H1 (cell line): ENCODE results near the gene LARP4. TPM values are rescaled to one million over a fixed set of nuclear protein-coding genes. Genes with fewer than 3 reads are reported as not detected.

Source experiments
- CTCF ChIA-PET: fragments of 300-600 bp; sonication (Branson Sonifier 250); formaldehyde crosslinking; loops from one replicate; lab custom pipeline; 2021; ENCODE audit not compliant: partially characterized antibody; lab: Charles Lee
- POLR2A ChIA-PET: fragments of 300-600 bp; sonication (Branson Sonifier 250); formaldehyde crosslinking; loops from one replicate; lab custom pipeline; 2021; ENCODE audit warnings: inconsistent platforms; ENCODE audit not compliant: partially characterized antibody; lab: Charles Lee
- DNase-seq, 2 experiments: peaks; one replicate each; pipeline versions ENCODE4 v3.0.0 to v3.0.0-alpha.2; 2010 to 2022; ENCODE audit warnings: low spot score in 2 of 2, low read depth in 1 of 2, mixed read lengths in 1 of 2
- FAIRE-seq: peaks from 2 replicates; lab custom pipeline; 2011; peaks lifted over from hg19 to GRCh38; lab: Jason Lieb, UNC
- H2AFZ ChIP-seq: 2 replicates; pipeline ENCODE4 v1.8.1; 2012; ENCODE audit warnings: low read length, inconsistent platforms
- H2AK5ac ChIP-seq: 2 replicates; pipeline ENCODE4 v1.6.1; 2013; ENCODE audit warnings: low read depth, low read length
- H2BK120ac ChIP-seq: replicated peaks from 2 replicates; pipeline ENCODE3; 2013; ENCODE audit warnings: low read depth, low read length, inconsistent platforms
- H2BK12ac ChIP-seq: 2 replicates; pipeline ENCODE4 v1.6.1; 2013; ENCODE audit warnings: low read depth, low read length
- H2BK15ac ChIP-seq: 2 replicates; pipeline ENCODE4 v1.6.1; 2013; ENCODE audit warnings: low read length
- H2BK20ac ChIP-seq: 2 replicates; pipeline ENCODE4 v1.6.1; 2013; ENCODE audit warnings: low read length
- H2BK5ac ChIP-seq: 2 replicates; pipeline ENCODE4 v1.6.1; 2013; ENCODE audit warnings: low read depth, low read length
- H3K14ac ChIP-seq: 2 replicates; pipeline ENCODE4 v1.6.1; 2013; ENCODE audit warnings: inconsistent platforms; ENCODE audit not compliant: insufficient read length
- H3K18ac ChIP-seq: 2 replicates; pipeline ENCODE4 v1.6.1; 2013; ENCODE audit warnings: low read length; ENCODE audit errors: extremely low read depth
- H3K23ac ChIP-seq: 2 replicates; pipeline ENCODE4 v1.6.1; 2013; ENCODE audit warnings: inconsistent platforms; ENCODE audit not compliant: insufficient read length
- H3K23me2 ChIP-seq: 2 replicates; pipeline ENCODE4 v1.6.1; 2013; ENCODE audit warnings: low read depth, low read length
- H3K27ac ChIP-seq: 2 replicates; pipeline ENCODE4 v1.6.1; 2011; ENCODE audit warnings: low read depth, low read length, inconsistent platforms
- H3K27me3 ChIP-seq, 4 experiments: replicated peaks in 1 of 4; 1 replicate in 1 of 4; 2 replicates in 3 of 4; pipeline versions ENCODE4 v1.6.1 to v1.8.1; 2011 to 2013; ENCODE audit warnings: low read length in 3 of 4, mild to moderate bottlenecking in 3 of 4, inconsistent platforms in 2 of 4, mixed read lengths in 2 of 4, moderate library complexity in 1 of 4; ENCODE audit not compliant: control insufficient read depth in 3 of 4, insufficient read depth in 3 of 4; ENCODE audit errors: extremely low read depth in 1 of 4
- H3K36me3 ChIP-seq, 4 experiments: 2 replicates each; pipeline versions ENCODE4 v1.6.1 to v1.8.1; 2011 to 2013; ENCODE audit warnings: mild to moderate bottlenecking in 4 of 4, low read length in 3 of 4, moderate library complexity in 2 of 4, control low read depth in 1 of 4, inconsistent platforms in 1 of 4; ENCODE audit not compliant: insufficient read depth in 4 of 4, control insufficient read depth in 2 of 4
- H3K4ac ChIP-seq: replicated peaks from 2 replicates; pipeline ENCODE3; 2013; ENCODE audit warnings: low read length, low read depth, mixed read lengths, inconsistent platforms; ENCODE audit not compliant: insufficient read length
- H3K4me1 ChIP-seq, 4 experiments: replicated peaks in 1 of 4; 1 replicate in 1 of 4; 2 replicates in 3 of 4; pipeline versions ENCODE4 v1.6.1 to v1.8.1; 2011 to 2013; ENCODE audit warnings: low read length in 3 of 4, inconsistent platforms in 2 of 4, mixed read lengths in 1 of 4; ENCODE audit not compliant: insufficient read depth in 4 of 4, control insufficient read depth in 3 of 4
- H3K4me2 ChIP-seq, 2 experiments: 2 replicates each; pipeline versions ENCODE4 v1.6.1 to v1.8.1; 2011 to 2013; ENCODE audit warnings: low read depth in 2 of 2, low read length in 2 of 2, control low read depth in 1 of 2, inconsistent platforms in 1 of 2, mild to moderate bottlenecking in 1 of 2; ENCODE audit not compliant: insufficient read depth in 1 of 2
- H3K4me3 ChIP-seq, 4 experiments: fragments of 200-600, 300-600 bp in 1 of 4; sonication (generic), shearing (Covaris generic), sonication (Bioruptor Twin) in 1 of 4; 2 replicates each; pipeline versions ENCODE4 v1.5.1 to v1.8.1; 2011 to 2016; ENCODE audit warnings: low read length in 4 of 4, low read depth in 3 of 4, control low read depth in 2 of 4, inconsistent platforms in 2 of 4, mild to moderate bottlenecking in 2 of 4, mixed read lengths in 1 of 4, moderate library complexity in 1 of 4; ENCODE audit not compliant: insufficient read depth in 2 of 4; ENCODE audit errors: extremely low read depth in 1 of 4
- H3K56ac ChIP-seq: replicated peaks from 2 replicates; pipeline ENCODE3; 2013; ENCODE audit warnings: low read depth, mild to moderate bottlenecking, mixed read lengths, low read length, inconsistent platforms; ENCODE audit not compliant: insufficient read length
- H3K79me1 ChIP-seq: 2 replicates; pipeline ENCODE4 v1.6.1; 2013; ENCODE audit warnings: low read depth, low read length, control low read depth
- H3K79me2 ChIP-seq, 2 experiments: 2 replicates each; pipeline versions ENCODE4 v1.6.1 to v1.8.1; 2012 to 2013; ENCODE audit warnings: low read length in 2 of 2, mild to moderate bottlenecking in 2 of 2, inconsistent platforms in 1 of 2; ENCODE audit not compliant: insufficient read depth in 2 of 2, control insufficient read depth in 1 of 2
- H3K9ac ChIP-seq, 4 experiments: replicated peaks in 1 of 4; 1 replicate in 1 of 4; 2 replicates in 3 of 4; pipeline versions ENCODE4 v1.6.1 to v1.8.1; 2011 to 2013; ENCODE audit warnings: low read depth in 3 of 4, low read length in 3 of 4, control low read depth in 2 of 4, mild to moderate bottlenecking in 2 of 4, moderate library complexity in 2 of 4, inconsistent platforms in 1 of 4; ENCODE audit errors: extremely low read depth in 1 of 4
- H3K9me3 ChIP-seq, 2 experiments: 2 replicates each; pipeline versions ENCODE4 v1.6.1 to v1.8.1; 2012 to 2013; ENCODE audit warnings: mild to moderate bottlenecking in 2 of 2, moderate library complexity in 2 of 2, control low read depth in 1 of 2, inconsistent platforms in 1 of 2, low read depth in 1 of 2, low read length in 1 of 2, mixed read lengths in 1 of 2; ENCODE audit not compliant: insufficient read depth in 2 of 2
- H4K20me1 ChIP-seq, 2 experiments: replicated peaks in 1 of 2; 2 replicates each; pipeline versions ENCODE3 to v1.8.1; 2011 to 2013; ENCODE audit warnings: inconsistent platforms in 2 of 2, low read length in 2 of 2, mild to moderate bottlenecking in 1 of 2; ENCODE audit not compliant: insufficient read depth in 2 of 2, control insufficient read depth in 1 of 2
- H4K5ac ChIP-seq: 2 replicates; pipeline ENCODE4 v1.6.1; 2013; ENCODE audit warnings: low read length, low read depth, mixed read lengths, inconsistent platforms; ENCODE audit not compliant: insufficient read length
- H4K8ac ChIP-seq: 2 replicates; pipeline ENCODE4 v1.8.0; 2013; ENCODE audit warnings: mild to moderate bottlenecking, moderate library complexity, low read length, inconsistent platforms; ENCODE audit not compliant: insufficient read depth; ENCODE audit errors: extremely low read depth
- H4K91ac ChIP-seq: replicated peaks from 2 replicates; pipeline ENCODE3; 2013; ENCODE audit warnings: low read length, mixed read lengths, inconsistent platforms; ENCODE audit not compliant: insufficient read length
- MAFK ChIP-seq: IDR thresholded peaks from 2 replicates; pipeline ENCODE4 v1.6.1; 2012; ENCODE audit warnings: low read depth, mild to moderate bottlenecking, improper control_type of control experiment, low read length
- RAD21 ChIP-seq, 2 experiments: IDR thresholded peaks in 1 of 2; conservative IDR thresholded peaks in 1 of 2; 2 replicates each; pipeline ENCODE4 v1.6.1; 2011; ENCODE audit warnings: low read depth in 2 of 2, low read length in 2 of 2, improper control_type of control experiment in 1 of 2, inconsistent platforms in 1 of 2, mild to moderate bottlenecking in 1 of 2, moderate library complexity in 1 of 2
- SP4 ChIP-seq: IDR thresholded peaks from 2 replicates; pipeline ENCODE4 v1.6.1; 2012; ENCODE audit warnings: low read length, inconsistent platforms
- SUZ12 ChIP-seq: fragments of 200-600 bp; sonication (generic); IDR thresholded peaks from 2 replicates; pipeline ENCODE4 v1.6.1; 2012; ENCODE audit warnings: mild to moderate bottlenecking, inconsistent platforms, low read length, moderate library complexity, mixed read lengths
- TCF12 ChIP-seq: IDR thresholded peaks from 2 replicates; pipeline ENCODE4 v1.6.1; 2011; ENCODE audit warnings: low read depth, mild to moderate bottlenecking, low read length
- WGBS, 2 experiments: shearing (Covaris generic) in 1 of 2; methylation state at CpG; one replicate each; pipeline versions ENCODE4 v1.1.6 to v1.1.7; 2013 to 2015; ENCODE audit warnings: low lambda C conversion rate in 2 of 2, mixed read lengths in 2 of 2, inconsistent platforms in 1 of 2, low coverage in 1 of 2, missing lambda C conversion rate in 1 of 2; ENCODE audit not compliant: insufficient replicate concordance in 2 of 2, insufficient coverage in 1 of 2, insufficient read length in 1 of 2; ENCODE audit errors: extremely low coverage in 1 of 2, missing lambda C conversion rate in 1 of 2; 5-methylcytosine and 5-hydroxymethylcytosine counted together
- polyA plus RNA-seq, 7 experiments: library from polyadenylated mRNA; depleted of rRNA in 3 of 7; stranded (reverse) in 5 of 7; unstranded in 2 of 7; fragments of >200 nt in 5 of 7; fragments of 200-250 nt in 2 of 7; gene quantifications; 1 replicate in 5 of 7; 2 replicates in 1 of 7; 4 replicates in 1 of 7; pipeline versions ENCODE4 v1.2.1 to v1.2.3, GENCODE V29; 2011 to 2013; ENCODE audit warnings: missing spikeins in 2 of 7, mixed read lengths in 2 of 7
- total RNA-seq: library from RNA; stranded (reverse); fragmentation: NEBNext Ultra II Directional; extraction: Animal tissue kit (Norgen Biotek cat#: 25700); gene quantifications from 2 replicates; pipeline ENCODE4 v1.2.1, GENCODE V29; 2021

Gene LARP4
- total and polyA plus RNA-seq, 2 of the 8 experiments (the other 6 are each of a cell fraction or from before 2014, with no cell fraction given), result 12.8 to 93.9 TPM

GRCh38 chr12:50442178-50442908 is 41.7 kb downstream of the LARP4 start:
- POLR2A ChIA-PET, result no interaction called here
- Histone ChIP-seq H3K4me3 (no peak overlapping the region), H2BK20ac (no peak overlapping the region), H4K5ac (no peak overlapping the region), H2BK120ac (no peak overlapping the region), H3K23ac (no peak overlapping the region), H2BK12ac (no peak overlapping the region), H3K18ac (no peak overlapping the region), H3K4me2 (no peak overlapping the region), H3K27ac (no peak overlapping the region), H4K20me1 (peaks cover 0 to 5% of the 10 kb centered on the region in 2 experiments), H3K79me1 (no peaks in the 10 kb centered on the region), H4K8ac (no peak overlapping the region), H2BK5ac (no peak overlapping the region), H2BK15ac (no peak overlapping the region), H3K56ac (no peak overlapping the region), H4K91ac (no peak overlapping the region), H3K4ac (no peak overlapping the region), H3K4me1 (no peaks in the 10 kb centered on the region), H3K14ac (no peak overlapping the region), H3K23me2 (no peaks in the 10 kb centered on the region), H3K9ac (no peak overlapping the region), H2AK5ac (no peak overlapping the region), H2AFZ (no peak overlapping the region), H3K36me3 (peaks cover 11 to 84% (median 49%) of the 10 kb centered on the region in 4 experiments), H3K27me3 (no peaks in the 10 kb centered on the region), H3K9me3 (no peaks in the 10 kb centered on the region), H3K79me2 (no peaks in the 10 kb centered on the region; a peak in 1 of 4 replicates)
- TF ChIP-seq TCF12 (no peak), MAFK (no peak), SUZ12 (no peak), SP4 (no peak), RAD21 (IDR thresholded peaks at IDR 0.05 in 1 of 2, conservative IDR thresholded peaks at IDR 0.05 in 1 of 2; ENCODE audit: low read depth in 2 of 2, low read length in 2 of 2) (no peak)
- no peak for DNase-seq
- 93% methylated on average over 3 of the region's 3 CpGs; no CpG with 5 or more reads in 1 of the 2 experiments for WGBS, 2 experiments
- no peak for FAIRE-seq
- CTCF ChIA-PET, result no interaction called here
